WTC11 (cell line): ENCODE measurements around the gene RFX7. TPM values are rescaled to one million over a fixed set of nuclear protein-coding genes. Genes with fewer than 3 reads are reported as not detected.

Experiments used
- ATAC-seq: fragments of 200-7000 bp; cut with Tn5 transposase; 2 replicates; pipeline ENCODE4 v1.10.0; 2021; ENCODE audit warnings: mild to moderate bottlenecking, moderate library complexity
- CTCF ChIA-PET: fragments of 300-600 bp; sonication (Branson Sonifier 250); formaldehyde crosslinking; loops from one replicate; lab custom pipeline; 2021; ENCODE audit warnings: antibody characterized with exemption; lab: Charles Lee
- POLR2A ChIA-PET: fragments of 350-600 bp; sonication (Branson Sonifier 250); formaldehyde crosslinking; loops from one replicate; lab custom pipeline; 2021; ENCODE audit warnings: antibody characterized with exemption; lab: Charles Lee
- DNase-seq: peaks from one replicate; pipeline ENCODE4 v3.0.0; 2021; ENCODE audit warnings: low spot score
- H3K27ac Mint-ChIP-seq: 2 replicates; pipeline ENCODE4 v1.8.0; 2021; ENCODE audit warnings: mixed read lengths
- H3K27me3 Mint-ChIP-seq: 2 replicates; pipeline ENCODE4 v1.8.0; 2021; ENCODE audit warnings: low read depth, mild to moderate bottlenecking, moderate library complexity, mixed read lengths
- H3K36me3 Mint-ChIP-seq: 2 replicates; pipeline ENCODE4 v1.8.0; 2021; ENCODE audit warnings: mixed read lengths
- H3K4me1 Mint-ChIP-seq: 2 replicates; pipeline ENCODE4 v1.8.0; 2022; ENCODE audit warnings: mixed read lengths
- H3K4me3 Mint-ChIP-seq: 2 replicates; pipeline ENCODE4 v1.8.0; 2021; ENCODE audit warnings: mild to moderate bottlenecking, moderate library complexity, mixed read lengths
- H3K9me3 Mint-ChIP-seq: 2 replicates; pipeline ENCODE4 v1.8.0; 2021; ENCODE audit warnings: mixed read lengths
- AFF4 ChIP-seq: sonication (generic); formaldehyde crosslinking; IDR thresholded peaks from 2 replicates; pipeline ENCODE4 v1.8.1; 2023; ENCODE audit warnings: mild to moderate bottlenecking, missing genetic modification reagents, borderline replicate concordance
- AR ChIP-seq: fragments of 250-450 bp; sonication (Bioruptor Pico); IDR thresholded peaks from 2 replicates; pipeline ENCODE4 v1.9.0; 2021; ENCODE audit warnings: mild to moderate bottlenecking
- CDX4 ChIP-seq: fragments of 250-450 bp; sonication (Bioruptor Pico); IDR thresholded peaks from 2 replicates; pipeline ENCODE4 v1.9.0; 2021; ENCODE audit warnings: moderate library complexity, mild to moderate bottlenecking, inconsistent platforms, borderline replicate concordance
- FOXJ3 ChIP-seq: sonication (generic); formaldehyde crosslinking; IDR thresholded peaks from 2 replicates; pipeline ENCODE4 v1.9.0; 2021; ENCODE audit warnings: missing genetic modification reagents, mild to moderate bottlenecking, borderline replicate concordance
- GRHL2 ChIP-seq: fragments of 250-450 bp; sonication (Bioruptor Pico); IDR thresholded peaks from 2 replicates; pipeline ENCODE4 v1.8.0; 2022; ENCODE audit warnings: mild to moderate bottlenecking, moderate library complexity; ENCODE audit not compliant: insufficient replicate concordance, severe bottlenecking
- GTF2I ChIP-seq: fragments of 250-450 bp; sonication (Bioruptor Pico); conservative IDR thresholded peaks from 2 replicates; pipeline ENCODE4 v1.4.0; 2021; ENCODE audit warnings: mild to moderate bottlenecking
- IRF1 ChIP-seq: sonication (generic); formaldehyde crosslinking; IDR thresholded peaks from 2 replicates; pipeline ENCODE4 v1.8.0; 2023; ENCODE audit warnings: missing genetic modification reagents
- PREB ChIP-seq: sonication (generic); formaldehyde crosslinking; IDR thresholded peaks from 2 replicates; pipeline ENCODE4 v1.8.1; 2022; ENCODE audit warnings: mild to moderate bottlenecking, missing genetic modification reagents, moderate library complexity, borderline replicate concordance
- TCF7 ChIP-seq: sonication (generic); formaldehyde crosslinking; IDR thresholded peaks from 2 replicates; pipeline ENCODE4 v1.8.0; 2022; ENCODE audit warnings: mild to moderate bottlenecking, low read depth, missing genetic modification reagents, moderate library complexity
- TEAD4 ChIP-seq: sonication (generic); formaldehyde crosslinking; IDR thresholded peaks from 2 replicates; pipeline ENCODE4 v1.8.0; 2022; ENCODE audit warnings: mild to moderate bottlenecking, missing genetic modification reagents
- ZBTB21 ChIP-seq: sonication (generic); formaldehyde crosslinking; IDR thresholded peaks from 2 replicates; pipeline ENCODE4 v1.8.1; 2023; ENCODE audit warnings: mild to moderate bottlenecking, missing genetic modification reagents, borderline replicate concordance
- ZNF121 ChIP-seq: sonication (generic); formaldehyde crosslinking; IDR thresholded peaks from 2 replicates; pipeline ENCODE4 v1.8.0; 2023; ENCODE audit warnings: missing genetic modification reagents
- ZNF232 ChIP-seq: sonication (generic); formaldehyde crosslinking; IDR thresholded peaks from 2 replicates; pipeline ENCODE4 v1.8.0; 2022; ENCODE audit warnings: mild to moderate bottlenecking, missing genetic modification reagents
- ZNF317 ChIP-seq: sonication (generic); formaldehyde crosslinking; IDR thresholded peaks from 2 replicates; pipeline ENCODE4 v1.8.1; 2023; ENCODE audit warnings: low read depth, mild to moderate bottlenecking, moderate library complexity, missing genetic modification reagents, borderline replicate concordance
- ZNF416 ChIP-seq: fragments of 250-450 bp; sonication (Bioruptor Pico); IDR thresholded peaks from 2 replicates; pipeline ENCODE4 v1.9.0; 2021; ENCODE audit warnings: mild to moderate bottlenecking, inconsistent platforms
- total RNA-seq: library from RNA; stranded (reverse); gene quantifications from 3 replicates; pipeline ENCODE4 v1.2.3, GENCODE V29; 2021
- TF ChIP-seq, protein P1 (sequence below): sonication (generic); formaldehyde crosslinking; IDR thresholded peaks from 2 replicates; pipeline ENCODE4 v1.8.1; 2023; ENCODE audit warnings: mild to moderate bottlenecking, missing genetic modification reagents, moderate library complexity
- TF ChIP-seq, protein P2 (sequence below): sonication (generic); formaldehyde crosslinking; IDR thresholded peaks from 2 replicates; pipeline ENCODE4 v1.8.0; 2022; ENCODE audit warnings: mild to moderate bottlenecking, missing genetic modification reagents

RFX7 gene
- total RNA-seq, 1 experiment from 2014 or later = 36.0 TPM

GRCh38 chr15:56281145-56281544, 37.5 kb upstream of the RFX7 start:
- no peak overlapping the region for H3K4me3 Mint-ChIP-seq
- CTCF ChIA-PET = interaction anchor here (0.9 kb wide), 1 partner anchor 14 kb away, joined by 5 read pairs; no protein-coding TSS in a partner anchor
- no peak for TF ChIP-seq FOXJ3 (CRISPR knock-in tag)
- no peak for TF ChIP-seq GRHL2
- TF ChIP-seq GTF2I (CRISPR knock-in tag) = no peak
- TF ChIP-seq CDX4 (CRISPR knock-in tag) = no peak
- no peak for TF ChIP-seq IRF1 (CRISPR knock-in tag)
- no peak for TF ChIP-seq PREB (CRISPR knock-in tag)
- TF ChIP-seq, all 79 proteins: peak for 0
- Mint-ChIP-seq H3K9me3 (peaks cover 10% of the 10 kb centered on the region; the same call in 1 of the 2 replicates), H3K4me1 (no peaks in the 10 kb centered on the region), H3K36me3 (no peaks in the 10 kb centered on the region), H3K27ac (no peak overlapping the region), H3K27me3 (peaks cover 31% of the 10 kb centered on the region)
- 0 out of 2 replicates have a peak, but pooled peaks have one; percentile 26 for ATAC-seq
- POLR2A ChIA-PET = no interaction called here
- peak; percentile 32 for DNase-seq

DNA sequence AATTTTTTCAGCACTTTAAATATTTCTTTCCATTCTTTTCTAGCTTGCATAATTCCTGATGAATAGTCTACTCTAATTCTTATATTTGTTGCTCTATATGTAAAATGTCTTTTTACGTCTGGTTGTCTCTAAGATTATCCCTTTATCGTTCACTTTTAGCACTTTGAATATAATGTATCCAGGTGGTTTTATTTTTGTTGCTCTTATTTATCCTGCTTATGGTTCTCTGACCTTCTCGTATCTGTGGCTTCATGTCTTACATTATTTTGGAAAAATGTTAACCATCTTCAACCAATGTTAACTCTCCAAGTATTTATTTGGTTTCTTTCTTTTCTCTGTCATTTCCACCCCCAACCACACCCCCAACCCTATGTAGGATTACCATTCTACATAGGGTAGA, 30.0 kb upstream of the RFX7 start:
- Mint-ChIP-seq H3K36me3 (no peaks in the 10 kb centered on the region), H3K9me3 (peaks cover 16% of the 10 kb centered on the region), H3K27me3 (peaks cover 2% of the 10 kb centered on the region; the same call in 1 of the 2 replicates), H3K4me3 (no peak overlapping the region), H3K27ac (no peak overlapping the region), H3K4me1 (no peaks in the 10 kb centered on the region)
- ATAC-seq (no peak), DNase-seq (no peak)
- ChIA-PET CTCF (no interaction called here), POLR2A (no interaction called here)
- TF ChIP-seq ZNF416 (CRISPR knock-in tag) (no peak), TEAD4 (CRISPR knock-in tag) (no peak), TCF7 (CRISPR knock-in tag) (no peak), ZNF121 (CRISPR knock-in tag) (no peak), ZBTB21 (no peak), ZNF232 (CRISPR knock-in tag) (no peak), AFF4 (no peak), ZNF317 (CRISPR knock-in tag) (no peak), AR (no peak)
- TF ChIP-seq, protein P1, sequence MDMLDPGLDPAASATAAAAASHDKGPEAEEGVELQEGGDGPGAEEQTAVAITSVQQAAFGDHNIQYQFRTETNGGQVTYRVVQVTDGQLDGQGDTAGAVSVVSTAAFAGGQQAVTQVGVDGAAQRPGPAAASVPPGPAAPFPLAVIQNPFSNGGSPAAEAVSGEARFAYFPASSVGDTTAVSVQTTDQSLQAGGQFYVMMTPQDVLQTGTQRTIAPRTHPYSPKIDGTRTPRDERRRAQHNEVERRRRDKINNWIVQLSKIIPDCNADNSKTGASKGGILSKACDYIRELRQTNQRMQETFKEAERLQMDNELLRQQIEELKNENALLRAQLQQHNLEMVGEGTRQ (CRISPR knock-in tag) = no peak
- TF ChIP-seq, protein P2, sequence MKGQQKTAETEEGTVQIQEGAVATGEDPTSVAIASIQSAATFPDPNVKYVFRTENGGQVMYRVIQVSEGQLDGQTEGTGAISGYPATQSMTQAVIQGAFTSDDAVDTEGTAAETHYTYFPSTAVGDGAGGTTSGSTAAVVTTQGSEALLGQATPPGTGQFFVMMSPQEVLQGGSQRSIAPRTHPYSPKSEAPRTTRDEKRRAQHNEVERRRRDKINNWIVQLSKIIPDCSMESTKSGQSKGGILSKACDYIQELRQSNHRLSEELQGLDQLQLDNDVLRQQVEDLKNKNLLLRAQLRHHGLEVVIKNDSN (CRISPR knock-in tag) = no peak
